B cell (primary cell): Measurements from ENCODE around the gene KRTAP5-1. TPM values are rescaled to one million over a fixed set of nuclear protein-coding genes. Genes with fewer than 3 reads are reported as not detected.

Source experiments
- ATAC-seq: fragments of 200-7000 bp; cut with Tn5 transposase; one replicate; pipeline ENCODE4 v1.10.0; 2021; ENCODE audit warnings: low read depth, mild to moderate bottlenecking, moderate number of reproducible peaks, moderate library complexity
- CTCF ChIA-PET: fragments of 350-600 bp; sonication (Branson Sonifier 250); formaldehyde crosslinking; loops from one replicate; lab custom pipeline; 2021; ENCODE audit warnings: antibody characterized with exemption, inconsistent platforms; lab: Charles Lee
- POLR2A ChIA-PET: fragments of 350-600 bp; sonication (Branson Sonifier 250); formaldehyde crosslinking; loops from one replicate; lab custom pipeline; 2021; ENCODE audit warnings: antibody characterized with exemption; lab: Charles Lee
- DNase-seq: peaks from one replicate; pipeline ENCODE4 v3.0.0; 2013
- H2AFZ ChIP-seq: 2 replicates; pipeline ENCODE4 v1.6.1; 2012; ENCODE audit warnings: mild to moderate bottlenecking, low read depth, low read length; ENCODE audit not compliant: insufficient read depth, poor library complexity, severe bottlenecking
- H3K27ac ChIP-seq, 2 donors: 1 replicate in 1 of 2; 2 replicates in 1 of 2; pipeline ENCODE4 v1.5.1; 2012 to 2013; ENCODE audit warnings: low read length in 2 of 2, mild to moderate bottlenecking in 2 of 2, moderate library complexity in 1 of 2
- H3K27me3 ChIP-seq, 4 experiments: fragments of 200-600 bp in 1 of 4; sonication (generic) in 1 of 4; replicated peaks in 1 of 4; 1 replicate in 2 of 4; 2 replicates in 2 of 4; pipeline versions ENCODE4 v1.6.1 to v1.7.0; 2013 to 2016; ENCODE audit warnings: low read length in 3 of 4, mild to moderate bottlenecking in 2 of 4, mixed read lengths in 1 of 4, moderate library complexity in 1 of 4; ENCODE audit not compliant: insufficient read depth in 4 of 4, control insufficient read depth in 3 of 4; ENCODE audit errors: control extremely low read depth in 1 of 4
- H3K36me3 ChIP-seq, 2 experiments: replicated peaks in 1 of 2; 1 replicate in 1 of 2; 2 replicates in 1 of 2; pipeline versions ENCODE4 v1.6.1 to v1.7.1; 2013; ENCODE audit warnings: low read length in 1 of 2; ENCODE audit not compliant: insufficient read depth in 2 of 2, control insufficient read depth in 1 of 2; ENCODE audit errors: control extremely low read depth in 1 of 2, extremely low read depth in 1 of 2
- H3K4me1 ChIP-seq, 2 donors: fragments of 200-600 bp in 1 of 2; sonication (generic) in 1 of 2; 1 replicate in 1 of 2; 2 replicates in 1 of 2; pipeline versions ENCODE4 v1.5.1 to v1.6.1; 2013 to 2017; ENCODE audit warnings: low read length in 2 of 2; ENCODE audit not compliant: control insufficient read depth in 2 of 2, insufficient read depth in 2 of 2
- H3K4me2 ChIP-seq: replicated peaks from 2 replicates; pipeline ENCODE3; 2012; ENCODE audit warnings: mild to moderate bottlenecking, low read depth, low read length; ENCODE audit not compliant: poor library complexity, severe bottlenecking
- H3K4me3 ChIP-seq, 5 experiments: fragments of 200-600 bp in 1 of 5; sonication (generic) in 1 of 5; 1 replicate in 3 of 5; 2 replicates in 2 of 5; pipeline versions ENCODE4 v1.5.1 to v1.7.0; 2011 to 2016; ENCODE audit warnings: low read length in 4 of 5, mild to moderate bottlenecking in 4 of 5, low read depth in 2 of 5, control low read depth in 1 of 5, moderate library complexity in 1 of 5; ENCODE audit not compliant: insufficient read depth in 1 of 5; ENCODE audit errors: control extremely low read depth in 1 of 5, extremely low read depth in 1 of 5
- H3K79me2 ChIP-seq: fragments of 200-600 bp; sonication (generic); one replicate; pipeline ENCODE4 v1.6.0; 2016; ENCODE audit warnings: low read length; ENCODE audit not compliant: control insufficient read depth, insufficient read depth
- H3K9ac ChIP-seq: fragments of 200-600 bp; sonication (generic); 2 replicates; pipeline ENCODE4 v1.6.1; 2017; ENCODE audit warnings: mild to moderate bottlenecking, low read length, moderate library complexity
- H3K9me3 ChIP-seq, 3 donors: one replicate each; pipeline versions ENCODE4 v1.6.1 to v1.7.1; 2013; ENCODE audit warnings: low read length in 2 of 3; ENCODE audit not compliant: control insufficient read depth in 2 of 3, insufficient read depth in 1 of 3; ENCODE audit errors: control extremely low read depth in 1 of 3
- H4K20me1 ChIP-seq: 2 replicates; pipeline ENCODE4 v1.6.0; 2012; ENCODE audit warnings: mild to moderate bottlenecking, low read length; ENCODE audit not compliant: insufficient read depth, control insufficient read depth, poor library complexity, severe bottlenecking
- H3K27ac Mint-ChIP-seq: one replicate; pipeline ENCODE4 v1.8.0; 2021; ENCODE audit warnings: mixed read lengths
- H3K27me3 Mint-ChIP-seq: one replicate; pipeline ENCODE4 v1.8.0; 2021; ENCODE audit warnings: mixed read lengths
- H3K4me1 Mint-ChIP-seq: one replicate; pipeline ENCODE4 v1.8.0; 2021; ENCODE audit warnings: mixed read lengths
- H3K4me3 Mint-ChIP-seq: one replicate; pipeline ENCODE4 v1.8.0; 2021; ENCODE audit warnings: mixed read lengths
- H3K9me3 Mint-ChIP-seq: one replicate; pipeline ENCODE4 v1.8.0; 2022; ENCODE audit warnings: mixed read lengths; ENCODE audit not compliant: insufficient read depth
- CTCF ChIP-seq: fragments of 200-600 bp; IDR thresholded peaks from one replicate; pipeline ENCODE4 v1.8.0; 2022; ENCODE audit warnings: antibody characterized with exemption, mild to moderate bottlenecking
- EZH2 ChIP-seq: IDR thresholded peaks from 2 replicates; pipeline ENCODE4 v1.6.1; 2012; ENCODE audit warnings: borderline replicate concordance, low read depth, mild to moderate bottlenecking, moderate library complexity, low read length; ENCODE audit not compliant: insufficient read depth, poor library complexity, severe bottlenecking
- WGBS: methylation state at CpG from one replicate; pipeline ENCODE4 v1.1.5; 2013; ENCODE audit warnings: missing lambda C conversion rate; ENCODE audit not compliant: insufficient coverage; 5-methylcytosine and 5-hydroxymethylcytosine counted together
- intact Hi-C: fragments of 100-400 bp; cut with micrococcal nuclease; formaldehyde crosslinking; loops from one replicate; pipeline ENCODE4 v1.10.0; 2022
- polyA plus RNA-seq: library from polyadenylated mRNA; depleted of rRNA; stranded (reverse); fragments of >200 nt; gene quantifications from 2 replicates; pipeline ENCODE4 v1.2.3, GENCODE V29; 2012
- total RNA-seq, 2 donors: library from RNA; stranded (reverse); fragments of 120-200 nt in 1 of 2; gene quantifications; 1 replicate in 1 of 2; 2 replicates in 1 of 2; pipeline versions ENCODE4 v1.2.3 to v1.2.4, GENCODE V29; 2013 to 2022

KRTAP5-1 gene
- total and polyA plus RNA-seq, 2 donors (not counting 1 experiment from before 2014, with no cell fraction given), result not detected

- ChIA-PET CTCF (interaction anchor here (2.1 to 4.3 kb wide), 2 partner anchors 18 to 19 kb away, joined by 6 to 13 read pairs; no protein-coding TSS in a partner anchor), POLR2A (no interaction called here)
- no peaks in the 10 kb centered on the region for H3K36me3 ChIP-seq
- no peaks in the 10 kb centered on the region for H3K79me2 ChIP-seq
- no peak for DNase-seq
- Mint-ChIP-seq H3K27ac (no peak overlapping the region), H3K4me1 (peaks cover 21% of the 10 kb centered on the region), H3K9me3 (no peaks in the 10 kb centered on the region), H3K4me3 (no peak overlapping the region), H3K27me3 (peaks cover 38% of the 10 kb centered on the region)
- no peak overlapping the region for H3K4me2 ChIP-seq
- WGBS, result 92% methylated on average over 4 of the region's 9 CpGs
- H2AFZ ChIP-seq, result no peak overlapping the region
- TF ChIP-seq CTCF (no peak), EZH2 (no peak)
- ATAC-seq, result no peak
- H4K20me1 ChIP-seq, result no peaks in the 10 kb centered on the region
- H3K9ac ChIP-seq, result no peak overlapping the region
- H3K9me3 ChIP-seq, result peaks cover 0 to 24% (median 0%) of the 10 kb centered on the region in 3 donors
- no peak overlapping the region for H3K27ac ChIP-seq
- H3K27me3 ChIP-seq, result peaks cover 0 to 21% (median 3%) of the 10 kb centered on the region in 4 experiments
- no peak overlapping the region for H3K4me3 ChIP-seq
- intact Hi-C loops, result no loop called here
- peaks cover 8 to 22% of the 10 kb centered on the region in 2 donors for H3K4me1 ChIP-seq
Measured at GRCh38 chr11:1592628-1593027, 7.5 kb upstream of the KRTAP5-1 start.

DNA sequence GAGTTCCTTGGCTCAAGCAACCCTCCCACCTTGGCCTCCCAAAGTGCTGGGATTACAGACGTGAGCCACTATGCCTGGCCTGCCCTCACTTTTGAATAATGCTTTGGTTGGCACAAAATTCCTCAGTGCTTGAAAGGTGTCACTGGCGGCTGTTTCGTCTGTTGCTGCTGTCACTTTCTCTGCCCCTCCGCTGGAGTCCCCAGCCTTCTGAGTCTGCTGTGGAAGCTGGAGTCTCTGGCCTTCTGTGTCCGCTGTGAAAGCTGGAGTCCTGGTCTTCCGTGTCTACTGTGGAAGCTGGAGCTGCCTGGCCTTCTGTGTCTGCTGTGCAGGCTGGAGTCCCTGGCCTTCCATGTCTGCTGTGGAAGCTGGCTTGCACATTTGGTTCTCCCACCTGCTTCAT is 4.9 kb upstream of the KRTAP5-1 start:
- Mint-ChIP-seq H3K9me3 (no peaks in the 10 kb centered on the region), H3K4me1 (peaks cover 19% of the 10 kb centered on the region), H3K27ac (no peak overlapping the region), H3K27me3 (peaks cover 21% of the 10 kb centered on the region), H3K4me3 (peak overlapping the region; percentile 34)
- Histone ChIP-seq H3K27ac (no peak overlapping the region), H3K9me3 (peaks cover 0 to 24% (median 0%) of the 10 kb centered on the region in 3 donors), H3K4me1 (peaks cover 8 to 27% of the 10 kb centered on the region in 2 donors), H3K9ac (no peak overlapping the region), H3K79me2 (no peaks in the 10 kb centered on the region), H4K20me1 (no peaks in the 10 kb centered on the region), H3K27me3 (peaks cover 0 to 12% (median 1%) of the 10 kb centered on the region in 4 experiments), H2AFZ (no peak overlapping the region), H3K4me3 (no peak overlapping the region), H3K36me3 (no peaks in the 10 kb centered on the region), H3K4me2 (no peak overlapping the region)
- DNase-seq (no peak), ATAC-seq (no peak)
- 95% methylated on average over 6 of the region's 6 CpGs for WGBS
- POLR2A ChIA-PET, result no interaction called here
- TF ChIP-seq EZH2 (no peak), CTCF (no peak)
- intact Hi-C loops, result no loop called here
- CTCF ChIA-PET, result interaction anchor here (2.8 kb wide), 1 partner anchor 15 kb away, joined by 18 read pairs; no protein-coding TSS in a partner anchor
